Measurements from ENCODE around the gene CACNG6.
"Not testable (repeated sequence)": the region's sequence is repeated elsewhere in the genome, so short reads cannot be mapped to it uniquely, and the experiment has no call there.

CACNG6 gene, protein sequence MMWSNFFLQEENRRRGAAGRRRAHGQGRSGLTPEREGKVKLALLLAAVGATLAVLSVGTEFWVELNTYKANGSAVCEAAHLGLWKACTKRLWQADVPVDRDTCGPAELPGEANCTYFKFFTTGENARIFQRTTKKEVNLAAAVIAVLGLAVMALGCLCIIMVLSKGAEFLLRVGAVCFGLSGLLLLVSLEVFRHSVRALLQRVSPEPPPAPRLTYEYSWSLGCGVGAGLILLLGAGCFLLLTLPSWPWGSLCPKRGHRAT

DNA sequence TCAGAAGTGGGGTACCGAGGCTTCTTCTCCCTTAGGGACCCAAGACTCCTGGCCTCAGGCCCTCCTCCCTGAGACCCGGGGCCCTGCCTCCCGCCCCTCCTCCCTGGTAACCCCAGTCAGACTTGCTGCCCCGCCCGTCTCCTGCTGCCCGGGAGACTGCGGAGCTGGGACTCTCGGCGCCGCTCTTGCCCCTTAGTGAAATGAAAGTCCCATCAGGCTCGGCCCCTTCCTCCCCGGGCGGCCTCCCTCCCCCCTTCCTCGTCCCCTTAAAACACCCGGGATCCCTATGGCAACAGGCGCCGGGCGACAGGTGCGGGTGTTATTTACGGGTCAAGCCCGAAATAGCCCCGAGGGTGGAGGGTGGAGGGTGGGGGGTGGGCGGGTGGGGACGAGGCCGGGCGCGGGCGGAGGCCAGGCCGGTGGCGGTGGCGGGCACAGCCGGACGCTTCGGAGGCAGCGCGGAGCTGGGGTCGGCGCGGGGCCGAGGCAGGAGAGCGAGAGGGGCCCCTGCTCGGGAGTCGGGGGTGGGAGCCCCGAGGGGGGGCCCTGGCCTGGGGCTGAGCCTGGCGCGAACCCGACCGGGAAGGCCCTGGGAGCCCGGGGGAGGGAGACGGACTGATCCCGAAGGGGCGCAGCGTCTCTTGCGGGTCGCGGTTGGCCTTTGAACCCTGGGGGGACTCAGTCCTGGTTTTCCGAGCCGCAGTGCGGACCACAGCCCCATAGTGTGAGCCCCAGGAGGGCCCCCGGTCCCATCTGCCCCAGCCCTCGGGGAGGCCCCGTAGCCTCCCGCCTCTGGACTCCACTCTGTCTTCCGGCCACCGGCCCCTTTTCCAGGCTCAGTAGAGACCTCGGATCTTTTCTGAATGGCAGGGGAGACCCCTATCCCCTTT, at the start of gene CACNG6:
Gene CACNG6 (plus strand): TSS at position 414 of the 890 bp plus-strand sequence. CDS start 1,241 bp downstream, outside the sequence.
- no peak for FAIRE-seq

DNA sequence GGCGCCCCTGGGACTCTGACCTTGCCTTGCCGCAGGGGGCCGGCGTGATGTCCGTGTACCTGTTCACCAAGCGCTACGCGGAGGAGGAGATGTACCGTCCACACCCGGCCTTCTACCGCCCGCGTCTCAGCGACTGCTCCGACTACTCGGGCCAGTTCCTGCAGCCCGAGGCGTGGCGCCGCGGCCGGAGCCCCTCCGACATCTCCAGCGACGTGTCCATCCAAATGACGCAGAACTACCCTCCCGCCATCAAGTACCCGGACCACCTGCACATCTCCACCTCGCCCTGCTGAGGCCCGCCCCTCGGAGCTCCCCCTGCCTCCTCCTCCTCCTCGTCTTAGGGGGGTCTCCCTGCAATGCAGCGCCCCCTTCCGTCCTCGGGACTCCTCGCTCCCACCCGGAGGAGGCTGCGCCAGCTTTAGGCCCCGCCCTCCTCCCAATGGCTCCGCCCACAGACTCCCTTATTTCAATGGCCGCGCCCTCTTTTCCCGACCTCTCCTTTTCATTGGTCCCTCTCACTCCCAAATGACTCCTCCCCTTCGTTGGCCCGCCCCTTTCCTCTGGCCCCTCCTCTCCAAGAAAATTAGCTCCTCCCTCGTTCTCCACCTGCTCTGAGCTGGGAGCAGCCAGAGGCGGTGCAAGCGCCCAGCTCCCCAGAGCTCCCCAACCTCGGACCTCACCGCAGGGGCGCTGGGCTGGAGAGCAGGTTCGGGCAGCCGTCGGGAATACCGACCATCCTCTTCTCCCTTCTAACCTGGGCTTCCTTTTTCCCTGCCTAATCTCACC, 49.2 kb upstream of the CACNG6 start:
- DNase-seq (ENCODE audit: extremely low spot score, insufficient read length, low read depth) (no peak), FAIRE-seq (no peak)

More for the DNA sequence above, at the start of gene CACNG6:
- no peak for DNase-seq (ENCODE audit: extremely low spot score, insufficient read length, low read depth)

DNA sequence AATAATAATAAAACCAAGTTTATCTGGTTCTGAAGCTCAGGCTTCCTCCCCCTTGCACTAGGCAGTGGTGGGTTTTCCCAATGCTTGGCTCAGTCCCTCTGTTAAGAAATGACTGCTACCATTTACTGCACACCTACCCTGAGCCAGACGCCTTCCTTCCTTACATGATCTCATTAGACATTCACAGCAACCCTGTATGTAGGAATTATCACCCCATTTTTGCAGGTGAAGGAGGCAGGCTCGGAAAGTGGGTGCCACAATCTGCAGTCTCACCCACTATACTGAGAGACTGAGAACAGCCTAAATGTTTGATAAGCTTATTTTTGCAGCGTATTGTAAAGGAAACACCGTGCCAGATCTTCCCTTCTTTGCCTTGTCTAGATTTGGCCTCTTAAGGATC, 47.0 kb upstream of the CACNG6 start:
- FAIRE-seq: no peak
- no peak for DNase-seq (ENCODE audit: extremely low spot score, insufficient read length, low read depth)

DNA sequence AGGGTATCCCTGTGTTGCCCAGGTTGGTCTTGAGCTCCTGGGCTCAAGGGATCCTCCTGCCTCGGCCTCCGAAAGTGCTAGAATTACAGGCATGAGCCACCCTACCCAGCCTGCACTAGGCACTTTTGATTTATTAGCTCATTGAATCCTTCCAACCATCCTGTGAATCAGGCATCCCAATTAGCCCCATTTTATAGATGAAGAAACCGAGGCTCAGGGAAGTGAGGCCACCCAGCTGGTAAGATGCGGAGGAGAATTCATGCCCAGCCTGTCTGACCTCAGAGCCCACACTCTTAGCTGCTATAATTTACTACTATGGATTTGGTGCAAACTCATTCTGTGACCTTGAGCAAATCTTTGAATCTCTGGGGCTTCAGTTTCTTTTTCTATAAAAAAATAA, 46.5 kb upstream of the CACNG6 start:
- DNase-seq (ENCODE audit: extremely low spot score, insufficient read length, low read depth) (no peak), FAIRE-seq (no peak)

DNA sequence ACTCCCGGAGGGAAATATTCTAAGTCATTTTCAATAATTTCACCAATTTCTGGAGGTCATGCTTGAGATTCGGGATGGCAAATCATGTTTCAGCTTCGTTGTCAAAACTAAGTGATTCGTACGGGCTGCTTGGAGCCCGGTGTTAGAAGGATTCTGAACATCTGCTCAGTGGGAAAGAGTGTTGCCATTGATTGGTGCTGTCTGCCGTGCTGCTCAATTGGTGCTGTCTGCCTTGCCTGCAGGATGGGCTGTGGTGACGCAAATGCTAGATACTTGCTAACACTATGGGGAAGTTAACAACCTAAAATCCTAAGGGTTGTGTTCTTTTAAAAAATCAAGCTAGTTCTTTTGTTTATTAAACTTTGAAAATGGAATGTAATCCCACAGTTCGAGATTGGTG, 46.0 kb upstream of the CACNG6 start:
- no peak for DNase-seq (ENCODE audit: extremely low spot score, insufficient read length, low read depth)
- no peak for FAIRE-seq

DNA sequence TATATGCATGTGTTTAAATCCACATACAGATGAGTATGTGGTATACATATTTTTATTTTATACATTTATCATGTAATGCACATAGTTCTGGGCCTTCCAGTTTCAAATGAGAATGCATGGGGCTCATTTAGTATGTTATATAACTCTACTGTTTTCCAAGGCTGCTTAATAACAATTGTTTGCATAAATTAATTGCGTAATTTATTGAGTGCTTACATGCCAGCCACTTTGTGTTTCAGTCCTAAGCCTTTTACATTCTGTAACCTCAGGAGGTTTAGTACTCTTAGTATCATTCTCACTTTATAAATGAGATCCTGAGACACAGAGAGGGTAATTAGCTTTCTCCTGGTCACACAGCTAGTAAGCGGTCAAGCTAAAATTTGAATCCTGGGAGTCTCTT, 45.4 kb upstream of the CACNG6 start:
- no peak for DNase-seq (ENCODE audit: extremely low spot score, insufficient read length, low read depth)

DNA sequence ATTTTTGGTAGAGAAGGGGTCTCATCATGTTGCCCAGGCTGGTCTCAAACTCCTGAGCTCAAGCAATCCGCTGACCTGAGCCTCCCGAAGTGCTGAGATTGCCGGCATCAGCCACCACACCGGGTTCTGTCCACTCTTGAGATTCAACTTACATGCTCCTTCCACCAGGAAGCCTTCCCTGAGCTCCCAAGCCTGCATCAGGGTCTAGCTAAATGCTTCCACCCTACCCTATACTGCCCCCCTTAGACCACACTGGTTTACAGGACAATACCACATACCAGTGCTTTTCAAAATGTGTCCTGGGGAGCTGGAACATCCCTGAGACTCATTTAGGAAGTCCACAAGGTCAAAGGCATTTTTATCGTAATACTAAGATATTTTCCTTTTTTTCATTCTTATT, 43.8 kb upstream of the CACNG6 start:
- no peak for DNase-seq (ENCODE audit: extremely low spot score, insufficient read length, low read depth)
- FAIRE-seq: no peak

More for the DNA sequence above, 45.4 kb upstream of the CACNG6 start:
- no peak for FAIRE-seq

DNA sequence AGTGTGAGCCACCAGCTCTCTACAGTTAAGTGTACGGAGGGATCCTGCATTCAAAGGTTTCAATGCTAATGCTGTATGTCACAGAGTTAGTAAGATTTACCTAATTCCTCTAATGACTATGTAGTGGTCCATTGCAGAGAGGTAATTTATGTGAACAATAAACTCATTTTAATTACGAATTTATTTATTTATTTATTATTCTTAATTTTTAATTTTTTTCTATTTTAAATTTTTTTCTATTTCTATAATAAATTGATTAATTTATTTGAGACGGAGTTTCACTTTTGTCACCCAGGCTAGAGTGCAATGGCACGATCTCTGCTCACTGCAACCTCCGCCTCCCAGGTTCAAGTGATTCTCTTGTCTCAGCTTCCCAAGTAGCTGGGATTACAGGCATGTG, 42.8 kb upstream of the CACNG6 start:
- DNase-seq (ENCODE audit: extremely low spot score, insufficient read length, low read depth); FAIRE-seq: not testable (repeated sequence)

DNA sequence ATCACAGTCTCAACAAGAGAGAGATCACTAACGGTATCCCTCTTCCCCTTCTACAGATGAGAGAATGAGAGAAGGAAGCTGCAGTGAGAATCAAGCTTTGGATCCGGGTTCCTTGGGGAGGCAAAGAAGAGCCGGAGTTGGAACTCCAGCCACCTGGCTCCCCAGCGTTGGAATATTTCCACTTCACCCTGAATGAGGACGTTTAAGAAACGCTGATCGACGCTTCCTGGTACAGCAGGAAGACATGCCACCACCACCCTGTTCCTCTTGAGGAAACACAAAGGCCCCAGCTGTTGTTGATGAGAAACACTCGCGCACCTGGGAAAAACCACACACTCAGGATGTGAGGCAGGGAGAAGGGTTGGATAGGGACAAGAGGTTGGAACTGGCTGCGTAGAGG, 40.0 kb upstream of the CACNG6 start:
- FAIRE-seq (no peak), DNase-seq (ENCODE audit: extremely low spot score, insufficient read length, low read depth) (no peak)

DNA sequence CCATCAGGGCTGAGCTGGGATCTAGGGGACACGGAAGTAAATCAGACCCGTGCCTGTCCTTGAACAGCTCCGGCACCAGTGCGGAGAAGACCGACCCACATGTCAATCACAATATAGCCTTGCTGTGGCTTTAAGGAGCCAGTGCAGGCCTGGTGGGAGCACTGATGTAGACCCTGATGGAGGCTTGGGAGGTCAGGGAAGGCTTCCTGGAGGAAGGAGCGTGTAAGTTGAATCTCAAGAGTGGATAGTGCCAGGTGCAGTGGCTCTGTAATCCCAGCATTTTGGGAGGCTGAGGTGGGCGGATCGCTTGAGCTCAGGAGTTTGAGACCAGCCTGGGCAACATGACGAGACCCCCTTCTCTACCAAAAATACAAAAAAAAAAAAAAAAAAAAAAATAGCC, 39.5 kb upstream of the CACNG6 start:
- DNase-seq (ENCODE audit: extremely low spot score, insufficient read length, low read depth) (no peak), FAIRE-seq (no peak)

DNA sequence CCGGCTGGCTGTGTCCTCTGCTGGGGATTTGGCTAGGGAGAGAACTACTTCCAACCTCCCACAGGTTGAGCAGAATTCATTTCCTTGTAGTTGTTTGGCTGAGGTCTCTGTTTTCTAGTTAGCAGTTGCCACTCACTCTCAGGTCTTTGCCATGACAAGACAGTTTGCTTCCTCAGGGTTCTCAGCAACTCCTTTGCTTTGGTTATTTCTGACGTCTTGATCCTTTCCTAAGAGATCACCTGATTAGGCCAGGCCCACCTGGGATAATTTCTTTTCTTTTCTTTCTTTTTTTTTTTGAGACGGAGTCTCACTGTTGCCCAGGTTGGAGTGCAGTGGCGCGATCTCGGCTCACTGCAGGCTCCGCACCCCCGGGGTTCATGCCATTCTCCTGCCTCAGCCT, 38.1 kb upstream of the CACNG6 start:
- no peak for DNase-seq (ENCODE audit: extremely low spot score, insufficient read length, low read depth)
- no peak for FAIRE-seq

DNA sequence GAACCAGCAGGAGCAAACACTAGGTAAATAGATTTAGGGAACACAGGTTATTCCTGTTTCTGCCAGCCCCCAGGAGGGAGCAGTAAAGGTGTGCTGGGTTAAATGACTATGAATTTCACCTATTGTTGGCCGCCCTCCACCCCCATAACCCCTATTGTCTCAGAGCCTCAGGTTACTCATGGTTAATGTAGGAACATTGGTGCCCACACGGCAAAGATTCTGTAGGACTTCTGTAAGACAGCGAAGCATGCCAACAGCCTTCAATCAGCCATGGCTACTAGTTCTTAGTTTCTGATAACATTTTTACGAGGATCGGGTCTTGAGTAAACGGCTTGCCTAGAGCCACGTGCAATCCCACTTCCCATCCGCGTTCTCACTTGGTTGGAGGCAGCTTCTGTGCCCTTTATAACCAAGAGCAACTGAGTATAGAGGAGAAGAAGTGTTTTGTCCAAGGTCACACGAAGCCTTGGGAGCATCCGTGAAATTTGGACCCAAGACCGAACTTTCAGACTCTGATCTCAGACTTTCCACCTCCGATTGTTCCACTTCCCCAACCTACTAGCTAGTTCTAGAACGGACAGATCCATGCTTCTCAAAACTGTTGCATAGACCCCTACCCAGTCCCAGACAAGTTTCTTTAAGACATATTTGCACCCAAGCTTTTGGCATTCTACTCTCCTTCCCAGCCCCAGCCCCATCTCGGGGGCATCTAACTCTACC, 33.8 kb upstream of the CACNG6 start:
- FAIRE-seq (no peak), DNase-seq (ENCODE audit: extremely low spot score, insufficient read length, low read depth) (no peak)

DNA sequence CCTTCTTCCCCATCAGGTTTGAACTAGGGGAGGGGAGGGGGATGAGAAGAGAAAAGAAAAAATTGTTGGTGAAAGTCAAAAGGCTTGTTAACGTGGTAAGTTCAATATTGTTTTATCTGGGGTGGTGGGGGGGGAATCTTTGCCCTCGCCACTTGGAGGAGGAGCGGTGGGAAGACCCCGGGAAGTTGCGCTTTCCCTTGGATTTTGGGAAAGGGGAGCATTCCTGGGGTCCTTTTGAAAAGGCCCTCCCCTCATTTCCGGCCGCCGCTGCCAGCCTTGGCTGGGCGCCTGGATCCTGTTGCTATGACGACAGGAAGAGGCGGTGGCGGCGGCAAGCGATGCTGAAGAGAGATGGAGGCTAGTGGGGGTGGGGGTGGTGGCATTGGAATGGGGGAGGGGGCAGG, 33.3 kb upstream of the CACNG6 start:
- FAIRE-seq (no peak), DNase-seq (ENCODE audit: extremely low spot score, insufficient read length, low read depth) (no peak)

DNA sequence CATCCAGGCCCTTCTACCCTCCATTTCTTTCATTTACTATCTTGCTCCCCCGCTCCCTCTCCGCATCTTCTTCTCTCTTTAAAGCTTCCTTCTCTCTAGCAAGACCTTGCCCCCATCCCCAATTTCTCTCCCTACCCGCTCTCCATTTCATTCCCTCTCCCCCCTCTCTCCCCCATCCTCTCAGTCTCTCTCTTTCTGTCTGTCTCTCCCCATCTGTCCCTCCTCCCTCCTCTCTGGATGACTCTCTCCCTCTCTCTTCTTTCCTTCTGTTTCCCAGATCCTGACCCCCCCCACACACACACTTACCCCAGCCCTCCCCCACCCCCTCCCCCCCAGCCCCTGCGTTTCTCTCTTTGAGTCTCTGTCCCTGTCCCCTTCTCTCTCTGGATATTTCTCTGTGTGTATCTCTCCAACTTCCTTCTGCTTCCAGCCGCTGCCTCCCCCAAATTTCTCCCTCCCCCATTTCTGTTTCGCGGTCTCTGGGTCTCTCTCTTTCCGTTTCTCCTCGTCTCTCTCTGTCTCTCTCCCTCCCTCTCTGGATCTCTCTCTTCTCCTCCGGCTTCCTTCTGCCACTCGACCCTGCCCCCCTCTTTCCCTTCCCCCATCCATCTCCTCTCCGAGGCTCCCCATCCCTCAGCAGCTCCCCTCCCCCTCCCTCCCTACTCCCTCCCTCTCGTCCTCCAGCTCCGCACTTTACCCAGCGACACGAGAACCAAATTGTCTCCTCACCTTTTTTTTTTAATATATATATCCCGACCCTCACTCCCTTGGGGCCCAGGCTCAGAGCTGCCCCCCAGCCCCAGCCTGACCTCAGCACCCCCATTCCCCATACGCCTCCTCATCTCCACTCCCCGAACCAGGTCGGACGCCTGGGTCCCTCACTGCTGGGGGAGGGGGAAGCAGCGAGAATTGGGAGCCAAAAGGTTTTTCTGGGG, 32.3 kb upstream of the CACNG6 start:
- DNase-seq (ENCODE audit: extremely low spot score, insufficient read length, low read depth): no peak
- no peak for FAIRE-seq

DNA sequence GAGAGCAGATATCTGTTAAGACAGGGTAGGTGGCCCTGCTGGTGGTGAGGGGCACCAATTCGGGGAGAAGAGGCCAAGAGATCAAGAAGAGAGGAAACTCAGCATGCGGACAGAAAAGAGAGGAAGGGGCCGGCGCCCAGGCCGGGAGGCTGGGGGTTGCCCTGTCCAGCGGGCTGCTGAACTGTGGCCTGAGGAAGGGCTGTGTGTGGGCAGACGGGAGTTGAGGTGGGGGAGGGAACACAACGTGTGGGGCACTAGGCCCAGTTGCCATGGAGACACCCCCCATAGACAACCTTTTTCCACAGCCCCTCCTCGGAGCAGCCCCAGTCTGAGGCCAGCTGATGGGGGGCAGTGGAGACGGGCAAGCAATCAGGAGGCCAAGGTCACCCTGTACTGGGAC, 31.2 kb upstream of the CACNG6 start:
- no peak for FAIRE-seq
- no peak for DNase-seq (ENCODE audit: extremely low spot score, insufficient read length, low read depth)

DNA sequence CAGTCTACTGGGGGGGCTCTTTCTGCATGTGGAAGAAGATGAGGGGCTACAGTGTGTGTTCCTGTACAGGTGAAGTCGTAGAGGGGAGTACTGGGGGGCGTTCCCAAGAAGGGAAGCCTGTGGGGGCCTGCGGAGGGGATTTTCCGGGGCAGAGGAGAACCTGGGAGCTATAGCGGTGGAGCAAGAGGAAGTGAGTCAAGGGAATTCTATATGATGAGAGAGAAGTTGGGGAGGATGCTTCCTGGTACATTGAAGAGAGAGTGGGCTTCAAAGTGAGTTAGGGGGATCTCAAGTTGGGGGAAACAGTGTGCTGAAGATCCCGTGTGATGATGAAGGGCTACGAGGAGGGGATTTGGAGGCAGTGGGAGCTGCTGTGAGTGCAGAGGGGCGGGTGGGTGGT, 30.6 kb upstream of the CACNG6 start:
- DNase-seq (ENCODE audit: extremely low spot score, insufficient read length, low read depth) (no peak), FAIRE-seq (no peak)

DNA sequence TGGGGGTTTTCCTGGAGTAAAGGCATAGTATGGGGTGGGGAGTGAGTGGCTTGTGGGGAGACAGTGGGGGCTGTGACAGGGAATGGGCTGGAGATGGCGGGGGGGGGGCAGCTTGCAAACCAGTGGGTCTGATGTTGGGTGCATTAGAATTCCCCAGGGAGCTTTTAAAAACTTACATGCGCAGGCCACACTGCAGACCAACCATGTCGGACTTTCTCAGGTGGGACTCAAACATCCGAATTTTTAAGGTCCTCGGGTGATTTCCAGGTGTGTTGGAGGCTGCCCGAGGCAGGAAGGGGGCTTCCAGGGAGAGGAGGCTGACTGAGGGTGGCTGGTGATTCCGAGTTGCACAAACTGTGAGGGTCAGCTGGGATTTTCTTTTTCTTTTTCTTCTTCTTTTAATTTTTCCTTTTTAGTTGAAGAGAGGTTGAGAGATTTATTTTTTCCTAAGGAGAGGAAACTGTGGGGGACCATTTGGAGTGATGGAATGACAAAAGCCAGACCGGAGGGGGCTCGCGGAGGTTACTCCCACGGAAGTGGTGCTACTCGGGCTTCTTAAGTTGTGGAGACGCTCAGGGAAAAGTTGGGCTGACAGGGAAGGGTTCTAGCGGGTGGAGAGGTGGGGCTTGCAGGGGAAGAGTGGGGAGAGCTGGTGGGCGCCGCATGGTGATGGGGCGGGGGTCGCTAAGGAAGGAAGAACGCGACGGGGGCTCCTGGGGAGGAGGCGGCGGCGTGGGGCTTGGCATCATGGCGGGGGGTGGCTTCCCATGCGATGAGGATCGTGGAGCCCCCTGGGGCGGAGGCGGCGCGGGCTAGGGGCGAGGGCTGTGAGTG, 29.7 kb upstream of the CACNG6 start:
- DNase-seq (ENCODE audit: extremely low spot score, insufficient read length, low read depth) (no peak), FAIRE-seq (no peak)

DNA sequence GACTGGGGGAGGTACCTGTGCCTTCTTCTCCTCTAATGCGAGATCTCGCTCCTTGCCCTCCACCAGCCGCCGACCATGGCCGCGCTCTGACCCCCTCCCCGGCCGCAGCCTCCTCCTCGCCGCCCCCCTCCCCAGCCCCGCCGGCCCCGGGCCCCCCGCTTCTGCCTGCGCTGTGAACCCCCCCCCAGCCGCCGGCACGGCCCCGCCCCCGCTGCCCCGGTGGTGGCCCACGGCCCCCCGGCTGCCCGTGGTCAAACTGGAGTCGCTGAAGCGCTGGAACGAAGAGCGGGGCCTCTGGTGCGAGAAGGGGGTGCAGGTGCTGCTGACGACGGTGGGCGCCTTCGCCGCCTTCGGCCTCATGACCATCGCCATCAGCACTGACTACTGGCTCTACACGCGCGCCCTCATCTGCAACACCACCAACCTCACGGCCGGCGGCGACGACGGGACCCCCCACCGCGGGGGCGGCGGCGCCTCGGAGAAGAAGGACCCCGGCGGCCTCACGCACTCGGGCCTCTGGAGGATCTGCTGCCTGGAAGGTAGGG, 28.5 kb upstream of the CACNG6 start, which contains the start of gene CACNG8:
Gene CACNG8 (plus strand): TSS at position 51 of the 545 bp plus-strand sequence.
- FAIRE-seq: no peak
- no peak for DNase-seq (ENCODE audit: extremely low spot score, insufficient read length, low read depth)

Measured in GM18507 (cell line).